H9 (cell line): ENCODE results near the gene AFF4. TPM values are rescaled to one million over a fixed set of nuclear protein-coding genes. Genes with fewer than 3 reads are reported as not detected.

Source experiments
- DNase-seq: peaks from one replicate; pipeline ENCODE4 v3.0.0-alpha.2; 2017
- H2AFZ ChIP-seq: one replicate; pipeline ENCODE4 v1.6.1; 2013; ENCODE audit warnings: mild to moderate bottlenecking, low read length, control low read depth, moderate library complexity
- H2AK5ac ChIP-seq: 2 replicates; pipeline ENCODE4 v1.6.1; 2013; ENCODE audit warnings: low read length, control low read depth, mixed read lengths; ENCODE audit not compliant: insufficient read length
- H2BK120ac ChIP-seq: one replicate; pipeline ENCODE4 v1.6.1; 2013; ENCODE audit warnings: low read depth, mild to moderate bottlenecking, low read length, control low read depth, inconsistent platforms; ENCODE audit not compliant: poor library complexity, severe bottlenecking
- H2BK12ac ChIP-seq: 2 replicates; pipeline ENCODE4 v1.6.1; 2013; ENCODE audit warnings: low read length, control low read depth, mixed read lengths, low read depth; ENCODE audit not compliant: insufficient read length
- H2BK15ac ChIP-seq: 2 replicates; pipeline ENCODE4 v1.6.1; 2013; ENCODE audit warnings: low read depth, low read length, control low read depth
- H2BK20ac ChIP-seq: one replicate; pipeline ENCODE4 v1.6.1; 2013; ENCODE audit warnings: low read depth, mild to moderate bottlenecking, low read length, control low read depth, inconsistent platforms; ENCODE audit not compliant: poor library complexity, severe bottlenecking
- H2BK5ac ChIP-seq: 2 replicates; pipeline ENCODE4 v1.6.1; 2013; ENCODE audit warnings: low read length, control low read depth, mixed read lengths; ENCODE audit not compliant: insufficient read length
- H3K14ac ChIP-seq: 2 replicates; pipeline ENCODE4 v1.6.1; 2013; ENCODE audit warnings: low read length, control low read depth; ENCODE audit not compliant: insufficient read depth
- H3K18ac ChIP-seq: 2 replicates; pipeline ENCODE4 v1.6.1; 2013; ENCODE audit warnings: low read depth, mild to moderate bottlenecking, mixed read lengths, low read length, control low read depth; ENCODE audit not compliant: insufficient read length
- H3K23ac ChIP-seq: 2 replicates; pipeline ENCODE4 v1.6.1; 2013; ENCODE audit warnings: low read length, control low read depth, mixed read lengths, low read depth; ENCODE audit not compliant: insufficient read length
- H3K23me2 ChIP-seq: 2 replicates; pipeline ENCODE4 v1.6.1; 2013; ENCODE audit warnings: low read depth, mild to moderate bottlenecking, mixed read lengths, low read length, control low read depth; ENCODE audit not compliant: insufficient read length, poor library complexity, severe bottlenecking
- H3K27ac ChIP-seq: 2 replicates; pipeline ENCODE4 v1.5.1; 2013; ENCODE audit warnings: low read length, control low read depth, mixed read lengths, low read depth; ENCODE audit not compliant: insufficient read length
- H3K27me3 ChIP-seq: 2 replicates; pipeline ENCODE4 v1.6.1; 2013; ENCODE audit warnings: low read length, control low read depth, inconsistent platforms; ENCODE audit not compliant: insufficient read depth
- H3K4ac ChIP-seq: 2 replicates; pipeline ENCODE4 v1.6.1; 2013; ENCODE audit warnings: low read depth, mild to moderate bottlenecking, control low read depth, inconsistent platforms, low read length, moderate library complexity
- H3K4me1 ChIP-seq: 2 replicates; pipeline ENCODE4 v1.6.1; 2013; ENCODE audit warnings: low read length, control low read depth, inconsistent platforms; ENCODE audit not compliant: insufficient read depth
- H3K4me2 ChIP-seq: 2 replicates; pipeline ENCODE4 v1.6.1; 2013; ENCODE audit warnings: low read length, control low read depth, mixed read lengths; ENCODE audit not compliant: insufficient read length, insufficient read depth
- H3K56ac ChIP-seq: 2 replicates; pipeline ENCODE4 v1.6.1; 2013; ENCODE audit warnings: low read depth, mild to moderate bottlenecking, mixed read lengths, low read length, control low read depth; ENCODE audit not compliant: insufficient read length
- H3K79me1 ChIP-seq: 2 replicates; pipeline ENCODE4 v1.6.1; 2013; ENCODE audit warnings: low read depth, mild to moderate bottlenecking, moderate library complexity, low read length, control low read depth, inconsistent platforms; ENCODE audit not compliant: insufficient read depth, poor library complexity, severe bottlenecking
- H3K79me2 ChIP-seq: 2 replicates; pipeline ENCODE4 v1.6.1; 2013; ENCODE audit warnings: low read length, control low read depth, inconsistent platforms; ENCODE audit not compliant: insufficient read depth
- H3K9ac ChIP-seq: 2 replicates; pipeline ENCODE4 v1.6.1; 2013; ENCODE audit warnings: low read length, control low read depth, mixed read lengths; ENCODE audit not compliant: insufficient read length; ENCODE audit errors: extremely low read depth
- H3K9me3 ChIP-seq: one replicate; pipeline ENCODE4 v1.6.1; 2013; ENCODE audit warnings: low read depth, low read length, inconsistent platforms; ENCODE audit not compliant: control insufficient read depth
- H3T11ph ChIP-seq: one replicate; pipeline ENCODE4 v1.6.1; 2013; ENCODE audit warnings: mild to moderate bottlenecking, low read length, control low read depth, inconsistent platforms
- H4K20me1 ChIP-seq: one replicate; pipeline ENCODE4 v1.6.1; 2013; ENCODE audit not compliant: control insufficient read depth, insufficient read length, insufficient read depth
- H4K5ac ChIP-seq: 2 replicates; pipeline ENCODE4 v1.6.1; 2013; ENCODE audit warnings: low read depth, mild to moderate bottlenecking, mixed read lengths, low read length, control low read depth; ENCODE audit not compliant: insufficient read length
- H4K8ac ChIP-seq: replicated peaks from 2 replicates; pipeline ENCODE4 v1.6.1; 2013; ENCODE audit warnings: low read length, control low read depth, mixed read lengths, low read depth; ENCODE audit not compliant: insufficient read length
- H4K91ac ChIP-seq: 2 replicates; pipeline ENCODE4 v1.6.1; 2013; ENCODE audit warnings: low read depth, mild to moderate bottlenecking, moderate library complexity, mixed read lengths, low read length, control low read depth; ENCODE audit not compliant: insufficient read length
- H3K27ac Mint-ChIP-seq, 3 experiments: 2 replicates in 2 of 3; 3 replicates in 1 of 3; pipeline ENCODE4 v1.8.0; 2020 to 2021; ENCODE audit warnings: mixed read lengths in 3 of 3, mild to moderate bottlenecking in 1 of 3, moderate library complexity in 1 of 3
- H3K27me3 Mint-ChIP-seq: 2 replicates; pipeline ENCODE4 v1.8.0; 2021; ENCODE audit warnings: low read depth, mild to moderate bottlenecking, moderate library complexity, mixed read lengths
- H3K36me3 Mint-ChIP-seq, 3 experiments: 2 replicates in 2 of 3; 3 replicates in 1 of 3; pipeline ENCODE4 v1.8.0; 2020 to 2021; ENCODE audit warnings: low read depth in 3 of 3, mixed read lengths in 3 of 3; ENCODE audit not compliant: insufficient read depth in 1 of 3
- H3K4me1 Mint-ChIP-seq, 2 experiments: 2 replicates each; pipeline ENCODE4 v1.8.0; 2020; ENCODE audit warnings: mixed read lengths in 2 of 2
- H3K4me3 Mint-ChIP-seq, 2 experiments: 2 replicates in 1 of 2; 3 replicates in 1 of 2; pipeline ENCODE4 v1.8.0; 2020 to 2021; ENCODE audit warnings: mild to moderate bottlenecking in 2 of 2, mixed read lengths in 2 of 2, moderate library complexity in 1 of 2
- H3K9me3 Mint-ChIP-seq, 2 experiments: 2 replicates in 1 of 2; 3 replicates in 1 of 2; pipeline ENCODE4 v1.8.0; 2020; ENCODE audit warnings: mild to moderate bottlenecking in 2 of 2, mixed read lengths in 2 of 2, moderate library complexity in 1 of 2
- WGBS: extraction: QIAGEN DNeasy Blood & Tissue Kit; methylation state at CpG from one replicate; pipeline ENCODE4 v1.1.7; 2013; ENCODE audit warnings: missing lambda C conversion rate, low lambda C conversion rate, mixed read lengths; ENCODE audit not compliant: insufficient read length; ENCODE audit errors: extremely low coverage; 5-methylcytosine and 5-hydroxymethylcytosine counted together
- total RNA-seq: library from RNA; stranded (reverse); gene quantifications from 2 replicates; pipeline ENCODE4 v1.2.1, GENCODE V29; 2021
- TF ChIP-seq, protein P1 (sequence below): fragments of 200-600 bp; sonication (generic); conservative IDR thresholded peaks from 3 replicates; pipeline ENCODE4 v1.8.0; 2021; ENCODE audit warnings: antibody characterized with exemption, mild to moderate bottlenecking

Gene AFF4
- total RNA-seq, 1 experiment from 2014 or later = 73.2 TPM

DNA sequence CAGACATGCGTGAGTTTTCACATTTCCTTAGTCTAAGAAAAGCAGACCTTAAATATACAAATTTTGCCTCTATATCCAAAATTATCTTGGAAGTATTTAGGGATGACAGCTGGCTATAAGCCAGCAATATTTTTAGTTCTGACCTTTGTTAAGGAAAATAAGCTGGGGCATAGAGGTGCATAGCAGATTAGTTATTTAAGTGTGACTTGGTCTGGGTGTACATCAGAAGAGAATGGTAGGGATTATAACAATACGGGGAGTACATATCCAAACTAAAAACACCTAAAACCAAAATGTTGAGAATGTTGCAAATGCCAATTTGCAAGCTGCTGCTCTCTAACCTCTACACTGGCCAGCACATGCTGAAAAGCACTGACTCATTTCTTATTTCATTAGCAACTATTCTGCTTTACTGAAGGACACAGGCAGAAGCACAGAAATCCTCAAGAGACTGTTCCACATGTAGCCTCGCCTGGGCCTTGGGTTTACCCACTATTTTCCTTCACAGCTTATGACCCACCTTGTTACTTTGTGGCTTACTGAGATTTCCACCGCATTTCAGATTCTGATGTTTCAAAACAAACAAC lies 67.6 kb downstream of the AFF4 start:
- Histone ChIP-seq H3K14ac (no peak overlapping the region), H3K23ac (no peak overlapping the region), H4K20me1 (no peaks in the 10 kb centered on the region), H3K79me2 (no peaks in the 10 kb centered on the region), H3K9me3 (no peaks in the 10 kb centered on the region), H2BK20ac (no peak overlapping the region), H3K56ac (no peak overlapping the region), H3K23me2 (no peaks in the 10 kb centered on the region), H3K27me3 (no peaks in the 10 kb centered on the region; the same call in 1 of the 2 replicates), H3K4ac (no peak overlapping the region), H2BK15ac (no peak overlapping the region), H3K27ac (no peak overlapping the region), H2BK5ac (no peak overlapping the region), H3K4me2 (no peak overlapping the region), H2AK5ac (no peak overlapping the region), H2AFZ (no peak overlapping the region), H3K9ac (no peak overlapping the region), H3T11ph (no peak overlapping the region), H3K18ac (no peak overlapping the region), H3K79me1 (no peaks in the 10 kb centered on the region), H4K5ac (no peak overlapping the region), H4K8ac (no peak overlapping the region), H3K4me1 (no peaks in the 10 kb centered on the region), H4K91ac (no peak overlapping the region), H2BK120ac (no peak overlapping the region), H2BK12ac (no peak overlapping the region)
- no peaks in the 10 kb centered on the region for H3K27me3 Mint-ChIP-seq
- TF ChIP-seq, protein P1, sequence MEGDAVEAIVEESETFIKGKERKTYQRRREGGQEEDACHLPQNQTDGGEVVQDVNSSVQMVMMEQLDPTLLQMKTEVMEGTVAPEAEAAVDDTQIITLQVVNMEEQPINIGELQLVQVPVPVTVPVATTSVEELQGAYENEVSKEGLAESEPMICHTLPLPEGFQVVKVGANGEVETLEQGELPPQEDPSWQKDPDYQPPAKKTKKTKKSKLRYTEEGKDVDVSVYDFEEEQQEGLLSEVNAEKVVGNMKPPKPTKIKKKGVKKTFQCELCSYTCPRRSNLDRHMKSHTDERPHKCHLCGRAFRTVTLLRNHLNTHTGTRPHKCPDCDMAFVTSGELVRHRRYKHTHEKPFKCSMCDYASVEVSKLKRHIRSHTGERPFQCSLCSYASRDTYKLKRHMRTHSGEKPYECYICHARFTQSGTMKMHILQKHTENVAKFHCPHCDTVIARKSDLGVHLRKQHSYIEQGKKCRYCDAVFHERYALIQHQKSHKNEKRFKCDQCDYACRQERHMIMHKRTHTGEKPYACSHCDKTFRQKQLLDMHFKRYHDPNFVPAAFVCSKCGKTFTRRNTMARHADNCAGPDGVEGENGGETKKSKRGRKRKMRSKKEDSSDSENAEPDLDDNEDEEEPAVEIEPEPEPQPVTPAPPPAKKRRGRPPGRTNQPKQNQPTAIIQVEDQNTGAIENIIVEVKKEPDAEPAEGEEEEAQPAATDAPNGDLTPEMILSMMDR = no peak
- H3K4me1 Mint-ChIP-seq = no peaks in the 10 kb centered on the region
- no peak for DNase-seq
- H3K9me3 Mint-ChIP-seq = no peaks in the 10 kb centered on the region
- H3K36me3 Mint-ChIP-seq = peaks cover 36 to 74% (median 71%) of the 10 kb centered on the region in 3 experiments; a peak in 6 of 7 replicates
- H3K27ac Mint-ChIP-seq = no peak overlapping the region; a peak in 1 of 7 replicates
- WGBS = no CpG with 5 or more reads among the region's 4 CpGs
- H3K4me3 Mint-ChIP-seq = no peak overlapping the region
